HG02678 (cell line): ENCODE results near the gene CALHM2.
A peak's percentile ranks its signal among the peaks of the same experiment; 100 is the strongest.

Experiments used
- ATAC-seq: cut with Tn5 transposase; IDR thresholded peaks from one replicate; pipeline ENCODE4 v1.9.1; 2021; ENCODE audit warnings: mild to moderate bottlenecking, moderate library complexity; ENCODE audit not compliant: unreplicated experiment

CALHM2 gene

GRCh38 chr10:103476046-103476768, 24.0 kb upstream of the CALHM2 start:
- peak; percentile 40 for ATAC-seq

- ATAC-seq, result no peak
Observed at GRCh38 chr10:103475437-103475836, 23.3 kb upstream of the CALHM2 start.

GRCh38 chr10:103474077-103474476, 21.9 kb upstream of the CALHM2 start:
- no peak for ATAC-seq

- no peak for ATAC-seq
Observed at GRCh38 chr10:103473261-103473671, 21.1 kb upstream of the CALHM2 start.

- ATAC-seq, result peak; percentile 25
Observed at GRCh38 chr10:103472005-103472404, 19.8 kb upstream of the CALHM2 start.

- peak; percentile 77 for ATAC-seq
Observed at GRCh38 chr10:103470761-103471653, 18.8 kb upstream of the CALHM2 start.

GRCh38 chr10:103469201-103469600, 17.0 kb upstream of the CALHM2 start:
- no peak for ATAC-seq

- no peak for ATAC-seq
Observed at GRCh38 chr10:103467406-103467805, 15.2 kb upstream of the CALHM2 start.

- ATAC-seq, result no peak
Observed at GRCh38 chr10:103466734-103467133, 14.6 kb upstream of the CALHM2 start.

GRCh38 chr10:103465411-103466179, 13.4 kb upstream of the CALHM2 start:
- ATAC-seq, result no peak

GRCh38 chr10:103463499-103463898, 11.3 kb upstream of the CALHM2 start:
- no peak for ATAC-seq

- no peak for ATAC-seq
Observed at GRCh38 chr10:103459615-103460014, 7.4 kb upstream of the CALHM2 start.

GRCh38 chr10:103458720-103459119, 6.5 kb upstream of the CALHM2 start, which contains the start of gene CALHM1:
CALHM1 (minus strand) TSS chr10:103458900; CDS start chr10:103458751, 149 bp downstream.
- peak; percentile 80 for ATAC-seq

GRCh38 chr10:103457896-103458583, 5.9 kb upstream of the CALHM2 start:
- no peak for ATAC-seq

- ATAC-seq, result no peak
Observed at GRCh38 chr10:103457176-103457712, 5.1 kb upstream of the CALHM2 start.

GRCh38 chr10:103456074-103456660, 4.0 kb upstream of the CALHM2 start:
- ATAC-seq, result no peak

GRCh38 chr10:103455235-103455634, 3.1 kb upstream of the CALHM2 start:
- ATAC-seq, result no peak

GRCh38 chr10:103454026-103454425, 1.9 kb upstream of the CALHM2 start:
- no peak for ATAC-seq

GRCh38 chr10:103452506-103453230, 498 bp upstream of the CALHM2 start:
- no peak for ATAC-seq
